ENCODE results near the gene ASB1.

ASB1 gene

GRCh38 chr2:238467792-238468191, 41.1 kb downstream of the ASB1 start:
- H3K36me3 ChIP-seq (ENCODE audit: control insufficient read depth, insufficient read depth, low read length): no peaks in the 10 kb centered on the region
- H3K4me3 ChIP-seq (replicated peaks; ENCODE audit: low read depth, low read length): no peak overlapping the region
- no peak for TF ChIP-seq CTCF (IDR thresholded peaks at IDR 0.05; ENCODE audit: insufficient read depth, low read length, poor library complexity, severe bottlenecking)

GRCh38 chr2:238469155-238469554, 42.4 kb downstream of the ASB1 start:
- TF ChIP-seq CTCF (IDR thresholded peaks at IDR 0.05; ENCODE audit: insufficient read depth, low read length, poor library complexity, severe bottlenecking): no peak
- Histone ChIP-seq H3K27me3 (replicated peaks; ENCODE audit: control insufficient read depth, insufficient read depth, low read length) (no peaks in the 10 kb centered on the region), H3K36me3 (ENCODE audit: control insufficient read depth, insufficient read depth, low read length) (no peaks in the 10 kb centered on the region), H3K4me3 (replicated peaks; ENCODE audit: low read depth, low read length) (no peak overlapping the region)
- DNase-seq (ENCODE audit: extremely low read depth, insufficient read length): no peak

More at GRCh38 chr2:238467792-238468191, 41.1 kb downstream of the ASB1 start:
- DNase-seq (ENCODE audit: extremely low read depth, insufficient read length): no peak
- H3K27me3 ChIP-seq (replicated peaks; ENCODE audit: control insufficient read depth, insufficient read depth, low read length): no peaks in the 10 kb centered on the region

- Histone ChIP-seq H3K36me3 (ENCODE audit: control insufficient read depth, insufficient read depth, low read length) (no peaks in the 10 kb centered on the region), H3K27me3 (replicated peaks; ENCODE audit: control insufficient read depth, insufficient read depth, low read length) (no peaks in the 10 kb centered on the region), H3K4me3 (replicated peaks; ENCODE audit: low read depth, low read length) (no peak overlapping the region)
- TF ChIP-seq CTCF (IDR thresholded peaks at IDR 0.05; ENCODE audit: insufficient read depth, low read length, poor library complexity, severe bottlenecking): no peak
- no peak for DNase-seq (ENCODE audit: extremely low read depth, insufficient read length)
These were observed 46.3 kb downstream of the ASB1 start for GRCh38 chr2:238473014-238473413.

- DNase-seq (ENCODE audit: extremely low read depth, insufficient read length): no peak
- TF ChIP-seq CTCF (IDR thresholded peaks at IDR 0.05; ENCODE audit: insufficient read depth, low read length, poor library complexity, severe bottlenecking): no peak
- H3K36me3 ChIP-seq (ENCODE audit: control insufficient read depth, insufficient read depth, low read length): no peaks in the 10 kb centered on the region
- H3K27me3 ChIP-seq (replicated peaks; ENCODE audit: control insufficient read depth, insufficient read depth, low read length): no peaks in the 10 kb centered on the region
- H3K4me3 ChIP-seq (replicated peaks; ENCODE audit: low read depth, low read length): no peak overlapping the region
These were observed 46.8 kb downstream of the ASB1 start for GRCh38 chr2:238473523-238473922.

GRCh38 chr2:238475034-238475433, 48.3 kb downstream of the ASB1 start:
- no peaks in the 10 kb centered on the region for H3K36me3 ChIP-seq (ENCODE audit: control insufficient read depth, insufficient read depth, low read length)
- no peak for DNase-seq (ENCODE audit: extremely low read depth, insufficient read length)

More at GRCh38 chr2:238475034-238475433, 48.3 kb downstream of the ASB1 start:
- no peak for TF ChIP-seq CTCF (IDR thresholded peaks at IDR 0.05; ENCODE audit: insufficient read depth, low read length, poor library complexity, severe bottlenecking)
- Histone ChIP-seq H3K4me3 (replicated peaks; ENCODE audit: low read depth, low read length) (no peak overlapping the region), H3K27me3 (replicated peaks; ENCODE audit: control insufficient read depth, insufficient read depth, low read length) (no peaks in the 10 kb centered on the region)
